PC-3 (cell line): ENCODE measurements around the gene FKBP15. TPM values are rescaled to one million over a fixed set of nuclear protein-coding genes. Genes with fewer than 3 reads are reported as not detected.
A peak's percentile ranks its signal among the peaks of the same experiment; 100 is the strongest.

Experiments
- ATAC-seq: fragments of 200-7000 bp; cut with Tn5 transposase; 2 replicates; pipeline ENCODE4 v1.9.1; 2020; ENCODE audit warnings: mild to moderate bottlenecking, moderate library complexity
- BruUV-seq: library from RNA; stranded (reverse); fragments of 400-500 nt; replicated peaks from 2 replicates; lab custom pipeline; 2021; lab: Mats Ljungman, UMichigan
- CTCF ChIA-PET: fragments of 300-600 bp; sonication (Branson Sonifier 250); formaldehyde crosslinking; loops from one replicate; lab custom pipeline; 2022; ENCODE audit warnings: antibody characterized with exemption; lab: Charles Lee
- POLR2A ChIA-PET: fragments of 300-600 bp; sonication (Branson Sonifier 250); formaldehyde crosslinking; loops from one replicate; lab custom pipeline; 2022; ENCODE audit warnings: antibody characterized with exemption; ENCODE audit not compliant: unreplicated experiment; lab: Charles Lee
- DNase-seq: peaks from one replicate; pipeline ENCODE4 v3.0.0-alpha.2; 2015
- H2AFZ ChIP-seq: fragments of 300-600 bp; sonication (generic); 2 replicates; pipeline ENCODE4 v1.6.0; 2016; ENCODE audit warnings: antibody characterized with exemption, low read length
- H3F3A ChIP-seq: fragments of 300-600 bp; sonication (generic); one replicate; pipeline ENCODE4 v1.6.0; 2017; ENCODE audit warnings: antibody characterized with exemption, low read length, control low read depth, mild to moderate bottlenecking; ENCODE audit not compliant: unreplicated experiment
- H3K27ac ChIP-seq: fragments of 300-600 bp; sonication (generic); 2 replicates; pipeline ENCODE4 v1.5.1; 2016; ENCODE audit warnings: mild to moderate bottlenecking, low read length
- H3K27me3 ChIP-seq: fragments of 300-600 bp; sonication (generic); 2 replicates; pipeline ENCODE4 v1.6.1; 2016; ENCODE audit warnings: low read length, mixed read lengths
- H3K36me3 ChIP-seq: fragments of 300-600 bp; sonication (generic); 2 replicates; pipeline ENCODE4 v1.6.1; 2016; ENCODE audit warnings: low read depth, mixed run types, low read length, mixed read lengths
- H3K4me1 ChIP-seq: fragments of 300-600 bp; sonication (generic); 2 replicates; pipeline ENCODE4 v1.5.1; 2016; ENCODE audit warnings: low read length; ENCODE audit not compliant: insufficient read depth
- H3K4me2 ChIP-seq: fragments of 300-600 bp; sonication (generic); 2 replicates; pipeline ENCODE4 v1.6.0; 2016; ENCODE audit warnings: low read length
- H3K4me3 ChIP-seq: fragments of 300-600 bp; sonication (generic); 2 replicates; pipeline ENCODE4 v1.5.1; 2016; ENCODE audit warnings: mild to moderate bottlenecking, low read length, mixed read lengths
- H3K79me2 ChIP-seq: fragments of 300-600 bp; sonication (generic); 2 replicates; pipeline ENCODE4 v1.6.1; 2017; ENCODE audit warnings: low read length, mixed read lengths
- H3K9ac ChIP-seq: fragments of 300-600 bp; sonication (generic); 2 replicates; pipeline ENCODE4 v1.6.0; 2016; ENCODE audit warnings: mild to moderate bottlenecking, low read length
- H3K9me2 ChIP-seq: fragments of 300-600 bp; sonication (generic); replicated peaks from 2 replicates; pipeline ENCODE4 v1.6.1; 2016; ENCODE audit warnings: mixed run types, low read length, mixed read lengths
- H3K9me3 ChIP-seq: fragments of 300-600 bp; sonication (generic); 2 replicates; pipeline ENCODE4 v1.6.1; 2016; ENCODE audit warnings: low read length, mixed read lengths
- H4K20me1 ChIP-seq: fragments of 300-600 bp; sonication (generic); 2 replicates; pipeline ENCODE4 v1.6.1; 2016; ENCODE audit warnings: low read length, mixed read lengths
- EZH2 ChIP-seq: fragments of 300-600 bp; sonication (generic); IDR thresholded peaks from one replicate; pipeline ENCODE4 v1.6.1; 2017; ENCODE audit warnings: antibody characterized with exemption, mild to moderate bottlenecking, low read length; ENCODE audit not compliant: unreplicated experiment
- EZH2phosphoT487 ChIP-seq: fragments of 300-600 bp; sonication (generic); IDR thresholded peaks from 2 replicates; pipeline ENCODE4 v1.6.1; 2018; ENCODE audit warnings: mild to moderate bottlenecking, antibody characterized with exemption, low read length, borderline replicate concordance
- intact Hi-C: fragments of 100-400 bp; cut with micrococcal nuclease; formaldehyde crosslinking; loops from 2 replicates; pipeline ENCODE4 v1.9.0; 2023
- total RNA-seq: library from RNA; depleted of rRNA; stranded (reverse); fragments of >200 nt; gene quantifications from 2 replicates; pipeline ENCODE4 v1.2.3, GENCODE V29; 2014
- TF ChIP-seq, protein P1 (sequence below): fragments of 300-600 bp; sonication (generic); conservative IDR thresholded peaks from 2 replicates; pipeline ENCODE4 v1.5.1; 2017; ENCODE audit warnings: antibody characterized with exemption, low read depth, mild to moderate bottlenecking, low read length

Gene FKBP15
- total RNA-seq, 1 experiment from 2014 or later: 15.0 TPM

DNA sequence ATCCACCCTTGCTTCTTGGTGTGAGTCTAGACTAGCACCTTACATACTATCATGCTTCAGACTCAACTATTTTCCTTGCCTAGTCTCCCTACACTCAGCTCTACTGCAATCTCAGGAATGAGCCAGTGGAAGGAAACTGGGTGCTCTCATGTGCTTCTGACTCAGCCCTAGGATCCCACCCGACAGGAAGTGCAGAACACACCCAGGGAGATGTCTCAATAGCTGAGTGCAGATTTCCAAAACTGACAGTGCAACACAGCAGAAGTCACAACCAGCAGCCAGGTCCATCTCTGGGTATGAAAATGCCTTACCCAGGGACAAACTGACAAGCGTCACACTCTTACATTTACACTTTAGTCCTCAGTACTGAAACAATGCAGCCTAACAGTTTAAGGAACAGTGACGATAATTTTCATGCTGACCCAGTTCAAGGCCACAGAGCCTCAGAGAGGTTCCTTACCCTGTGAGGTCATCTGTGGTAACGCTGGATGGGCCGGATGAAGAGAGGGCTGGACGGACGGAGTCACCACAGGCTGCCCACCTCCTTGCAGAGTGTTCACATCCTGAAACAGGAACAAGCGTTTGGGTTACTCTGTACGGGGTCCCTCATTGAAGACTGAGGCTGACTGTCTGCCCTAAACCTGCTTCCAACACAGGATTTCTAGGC, 33.0 kb downstream of the FKBP15 start:
- Histone ChIP-seq H3K9me3 (no peaks in the 10 kb centered on the region), H3K9me2 (no peaks in the 10 kb centered on the region), H3K27ac (peak overlapping the region; percentile 40), H3K4me1 (peaks cover 15% of the 10 kb centered on the region), H3K27me3 (no peaks in the 10 kb centered on the region), H3K36me3 (peaks cover 35% of the 10 kb centered on the region), H3K79me2 (no peaks in the 10 kb centered on the region), H3F3A (no peaks in the 10 kb centered on the region), H2AFZ (no peak overlapping the region; the same call in 1 of the 2 replicates), H3K9ac (no peak overlapping the region), H3K4me3 (no peak overlapping the region), H4K20me1 (no peaks in the 10 kb centered on the region), H3K4me2 (peak overlapping the region; percentile 27; the same call in 1 of the 2 replicates)
- intact Hi-C loops: no loop called here
- no peak for TF ChIP-seq EZH2phosphoT487
- TF ChIP-seq, protein P1, sequence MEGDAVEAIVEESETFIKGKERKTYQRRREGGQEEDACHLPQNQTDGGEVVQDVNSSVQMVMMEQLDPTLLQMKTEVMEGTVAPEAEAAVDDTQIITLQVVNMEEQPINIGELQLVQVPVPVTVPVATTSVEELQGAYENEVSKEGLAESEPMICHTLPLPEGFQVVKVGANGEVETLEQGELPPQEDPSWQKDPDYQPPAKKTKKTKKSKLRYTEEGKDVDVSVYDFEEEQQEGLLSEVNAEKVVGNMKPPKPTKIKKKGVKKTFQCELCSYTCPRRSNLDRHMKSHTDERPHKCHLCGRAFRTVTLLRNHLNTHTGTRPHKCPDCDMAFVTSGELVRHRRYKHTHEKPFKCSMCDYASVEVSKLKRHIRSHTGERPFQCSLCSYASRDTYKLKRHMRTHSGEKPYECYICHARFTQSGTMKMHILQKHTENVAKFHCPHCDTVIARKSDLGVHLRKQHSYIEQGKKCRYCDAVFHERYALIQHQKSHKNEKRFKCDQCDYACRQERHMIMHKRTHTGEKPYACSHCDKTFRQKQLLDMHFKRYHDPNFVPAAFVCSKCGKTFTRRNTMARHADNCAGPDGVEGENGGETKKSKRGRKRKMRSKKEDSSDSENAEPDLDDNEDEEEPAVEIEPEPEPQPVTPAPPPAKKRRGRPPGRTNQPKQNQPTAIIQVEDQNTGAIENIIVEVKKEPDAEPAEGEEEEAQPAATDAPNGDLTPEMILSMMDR: no peak
- TF ChIP-seq EZH2: no peak
- TSS peak; percentile 32 for BruUV-seq
- CTCF ChIA-PET: no interaction called here
- ATAC-seq (peak; percentile 98), DNase-seq (peak; percentile 65)
- POLR2A ChIA-PET: interaction anchor here (0.6 kb wide), 1 partner anchor 86 kb away, joined by 3 read pairs; no protein-coding TSS in a partner anchor

DNA sequence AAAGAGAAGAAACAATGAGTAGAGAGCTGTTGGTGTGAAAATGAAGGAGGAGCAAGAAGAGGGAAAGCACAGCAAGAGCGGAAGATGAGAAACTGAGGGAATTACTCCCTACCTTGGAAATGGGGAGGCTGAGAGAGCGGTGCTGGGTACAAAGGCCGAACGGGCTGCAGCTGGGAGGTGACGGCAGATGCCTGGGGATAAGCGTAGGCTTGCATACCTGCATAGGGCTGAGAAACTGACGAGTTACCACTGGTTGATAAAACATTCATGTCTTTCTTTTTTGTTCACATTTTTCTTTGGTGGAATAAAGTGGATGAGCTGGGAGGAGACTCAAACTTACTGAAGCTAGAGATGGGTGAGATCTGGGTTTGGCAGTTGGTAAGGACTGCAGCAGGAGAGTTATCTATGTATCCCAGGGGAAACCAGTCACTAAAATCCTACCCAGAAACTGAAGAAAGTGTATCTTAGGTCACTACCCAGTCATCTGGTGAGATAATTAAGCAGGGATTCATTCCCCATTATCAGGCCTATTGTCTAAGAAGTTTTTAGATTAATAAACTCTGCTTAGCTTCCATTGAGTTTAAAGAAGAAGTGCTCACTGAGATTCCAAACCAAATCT, 34.8 kb downstream of the FKBP15 start:
- ChIA-PET POLR2A (no interaction called here), CTCF (no interaction called here)
- intact Hi-C loops: no loop called here
- Histone ChIP-seq H3K36me3 (peaks cover 43% of the 10 kb centered on the region), H3K4me3 (no peak overlapping the region), H3F3A (no peaks in the 10 kb centered on the region), H3K9me3 (no peaks in the 10 kb centered on the region), H3K9ac (no peak overlapping the region), H3K79me2 (no peaks in the 10 kb centered on the region), H4K20me1 (no peaks in the 10 kb centered on the region), H3K4me2 (no peak overlapping the region), H3K27me3 (no peaks in the 10 kb centered on the region), H3K4me1 (peaks cover 15% of the 10 kb centered on the region), H2AFZ (no peak overlapping the region), H3K27ac (no peak overlapping the region), H3K9me2 (no peaks in the 10 kb centered on the region)
- TF ChIP-seq EZH2phosphoT487: no peak
- TF ChIP-seq, protein P1: no peak
- TF ChIP-seq EZH2: no peak
- no TSS peak for BruUV-seq
- DNase-seq (no peak), ATAC-seq (no peak)

DNA sequence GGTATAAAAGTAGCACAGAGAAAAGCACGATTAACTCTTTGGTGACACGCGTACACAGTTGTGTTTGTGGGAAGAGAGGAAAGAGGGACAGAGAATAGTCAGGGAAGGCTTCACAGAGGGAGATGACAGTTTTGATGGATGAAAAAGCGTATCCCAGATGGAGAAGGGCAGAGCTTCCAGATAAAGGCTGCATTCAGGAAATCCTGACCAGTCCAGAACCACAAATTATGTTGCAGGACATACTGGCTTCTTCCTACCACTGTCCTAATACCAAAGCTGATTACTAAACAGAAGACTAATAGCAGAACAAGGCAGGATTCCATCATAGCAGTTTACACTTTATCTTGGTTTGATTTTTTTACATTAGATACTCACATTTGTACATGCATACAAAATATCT, 35.8 kb downstream of the FKBP15 start:
- no peak overlapping the region for H3K27ac ChIP-seq
- no peaks in the 10 kb centered on the region for H3K79me2 ChIP-seq
- H3K4me1 ChIP-seq: peaks cover 15% of the 10 kb centered on the region
- no peaks in the 10 kb centered on the region for H3K27me3 ChIP-seq
- H3K9ac ChIP-seq: no peak overlapping the region
- ChIA-PET CTCF (no interaction called here), POLR2A (no interaction called here)
- H3K4me3 ChIP-seq: no peak overlapping the region
- no peak for DNase-seq
- H3K36me3 ChIP-seq: peaks cover 40% of the 10 kb centered on the region
- no peak overlapping the region for H3K4me2 ChIP-seq
- TF ChIP-seq EZH2 (no peak), EZH2phosphoT487 (no peak)
- TF ChIP-seq, protein P1: no peak
- H3K9me2 ChIP-seq: no peaks in the 10 kb centered on the region
- BruUV-seq: no TSS peak
- no peaks in the 10 kb centered on the region for H4K20me1 ChIP-seq
- no peak for ATAC-seq
- no peak overlapping the region for H2AFZ ChIP-seq
- H3F3A ChIP-seq: no peaks in the 10 kb centered on the region
- intact Hi-C loops: no loop called here
- no peaks in the 10 kb centered on the region for H3K9me3 ChIP-seq
